Psoas muscle (tissue), 8 donors: Measurements from ENCODE around the gene CFAP299. TPM values are rescaled to one million over a fixed set of nuclear protein-coding genes. Genes with fewer than 3 reads are reported as not detected.
A peak's percentile ranks its signal among the peaks of the same experiment; 100 is the strongest.

Experiments used
- ATAC-seq, 4 donors: fragments of 200-7000 bp; cut with Tn5 transposase; one replicate each; pipeline ENCODE4 v1.9.1; 2020; ENCODE audit warnings: moderate library complexity in 3 of 4, mild to moderate bottlenecking in 2 of 4
- DNase-seq, 2 donors: peaks; one replicate each; pipeline ENCODE4 v3.0.0-alpha.2; 2020
- H3K27ac ChIP-seq: fragments of 200-600 bp; one replicate; pipeline ENCODE4 v1.8.0; 2022
- H3K27me3 ChIP-seq, 3 donors: fragments of 200-600 bp in 1 of 3; one replicate each; pipeline versions ENCODE4 v1.6.1 to v1.8.0; 2013 to 2022; ENCODE audit warnings: low read length in 2 of 3, mild to moderate bottlenecking in 2 of 3, moderate library complexity in 1 of 3; ENCODE audit not compliant: insufficient read depth in 3 of 3
- H3K36me3 ChIP-seq, 2 donors: fragments of 200-600 bp in 1 of 2; one replicate each; pipeline versions ENCODE4 v1.6.1 to v1.8.0; 2013 to 2022; ENCODE audit warnings: low read depth in 1 of 2, mild to moderate bottlenecking in 1 of 2, moderate library complexity in 1 of 2; ENCODE audit not compliant: insufficient read depth in 1 of 2
- H3K4me1 ChIP-seq: fragments of 200-600 bp; one replicate; pipeline ENCODE4 v1.8.0; 2022
- H3K4me3 ChIP-seq: fragments of 200-600 bp; one replicate; pipeline ENCODE4 v1.8.0; 2022; ENCODE audit warnings: mild to moderate bottlenecking
- H3K9me3 ChIP-seq: fragments of 200-600 bp; one replicate; pipeline ENCODE4 v1.8.0; 2022
- CTCF ChIP-seq: fragments of 200-600 bp; IDR thresholded peaks from one replicate; pipeline ENCODE4 v1.8.0; 2022; ENCODE audit warnings: antibody characterized with exemption
- WGBS, 3 donors: extraction: QIAGEN DNeasy Blood & Tissue Kit; methylation state at CpG; one replicate each; pipeline versions ENCODE4 v1.1.6 to v1.1.7; 2013; 5-methylcytosine and 5-hydroxymethylcytosine counted together
- intact Hi-C, 2 donors: fragments of 100-400 bp; cut with DNase I; formaldehyde crosslinking; loops; one replicate each; pipeline versions ENCODE4 v1.11.0 to v1.14.2; 2022
- polyA plus RNA-seq, 3 donors: library from polyadenylated mRNA; stranded (reverse); fragments of 200-250 nt; gene quantifications; one replicate each; pipeline ENCODE4 v1.2.3, GENCODE V29; 2013
- total RNA-seq, 4 donors: library from RNA; stranded (reverse); fragmentation: NEBNext Ultra II Directional in 2 of 4; extraction: Animal tissue kit (Norgen Biotek cat#: 25700) in 2 of 4; gene quantifications; one replicate each; pipeline versions ENCODE4 v1.2.1 to v1.2.4, GENCODE V29; 2021 to 2023
- donor health status: healthy with polysubstance abuse.
- donor health status: DM: no; HTN: no; CAD: no; lungs with moderate emphysema.
- donor health status: Bipolar disorder and iron deficiency.
- donor health status: healthy.
- donor health status: DM: yes; HTN: yes; CAD: no.
- donor health status: DM: no; HTN: no; CAD: no.
- donor health status: DM: no; HTN: no; CAD: no.
- donor health status: DM: yes; HTN: yes; CAD: no.

CFAP299 gene
- total and polyA plus RNA-seq, 7 donors = not detected

DNA sequence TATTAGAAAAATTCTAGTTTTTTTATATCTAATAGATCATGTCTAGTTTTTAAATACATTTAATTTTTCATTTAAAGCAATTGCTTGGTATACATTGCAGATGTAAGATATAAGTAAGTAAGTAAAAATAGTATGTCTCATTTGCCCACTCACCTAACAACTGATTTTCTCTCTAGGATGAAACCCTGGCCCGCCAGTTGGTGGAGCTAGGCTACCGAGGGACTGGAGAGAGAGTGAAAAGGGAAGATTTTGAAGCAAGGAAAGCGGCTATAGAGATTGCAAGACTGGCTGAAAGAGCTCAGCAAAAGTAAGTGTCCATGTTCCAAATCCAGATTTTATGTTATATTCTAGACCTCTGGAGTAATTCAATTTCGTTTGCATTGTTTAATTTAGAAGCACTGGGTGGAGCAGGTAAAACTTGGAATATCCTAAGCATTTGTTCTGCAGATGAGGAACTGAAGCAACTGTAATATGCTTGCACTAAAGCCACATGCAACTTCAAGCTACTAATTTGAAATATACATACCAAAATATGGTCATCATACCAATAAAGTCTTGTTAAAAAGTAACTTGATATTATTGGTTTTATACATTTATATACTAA lies 27.1 kb downstream of the CFAP299 start:
- H3K4me3 ChIP-seq = no peak overlapping the region
- H3K36me3 ChIP-seq = no peaks in the 10 kb centered on the region
- H3K4me1 ChIP-seq = peaks cover 4% of the 10 kb centered on the region
- TF ChIP-seq CTCF = peak; percentile 42
- intact Hi-C loops = loop anchor here (5.0 to 10.0 kb wide), 3 partner anchors 680 to 992 kb away; no protein-coding TSS in a partner anchor
- H3K27me3 ChIP-seq = no peaks in the 10 kb centered on the region
- 18 to 24% (median 20%) methylated on average over 4 of the region's 4 CpGs for WGBS, 3 donors
- DNase-seq (no peak), ATAC-seq (no peak)
- H3K27ac ChIP-seq = no peak overlapping the region
- no peaks in the 10 kb centered on the region for H3K9me3 ChIP-seq

- TF ChIP-seq CTCF = peak; percentile 63
- no peaks in the 10 kb centered on the region for H3K9me3 ChIP-seq
- no peaks in the 10 kb centered on the region for H3K36me3 ChIP-seq
- ATAC-seq (peak; percentile 85 to 95 (median 91)), DNase-seq (peak; percentile 27 to 61)
- H3K27ac ChIP-seq = no peak overlapping the region
- 40 to 66% (median 58%) methylated on average over 1 of the region's 1 CpG for whole genome bisulfite sequencing, 3 donors
- intact Hi-C loops = loop anchor here (2.0 to 10.0 kb wide), 5 partner anchors 623 to 989 kb away; no protein-coding TSS in a partner anchor
- H3K4me1 ChIP-seq = peaks cover 4% of the 10 kb centered on the region
- no peak overlapping the region for H3K4me3 ChIP-seq
- no peaks in the 10 kb centered on the region for H3K27me3 ChIP-seq
Observed at GRCh38 chr4:80365928-80366327, 30.4 kb downstream of the CFAP299 start.

- no peak for TF ChIP-seq CTCF
- Histone ChIP-seq H3K36me3 (no peaks in the 10 kb centered on the region), H3K27me3 (no peaks in the 10 kb centered on the region), H3K27ac (no peak overlapping the region), H3K4me3 (no peak overlapping the region), H3K4me1 (peaks cover 4% of the 10 kb centered on the region), H3K9me3 (no peaks in the 10 kb centered on the region)
- intact Hi-C loops = loop anchor here (2.0 to 10.0 kb wide), 4 partner anchors 623 to 987 kb away; no protein-coding TSS in a partner anchor
- 48 to 67% (median 48%) methylated on average over 2 of the region's 2 CpGs for WGBS, 3 donors
- peak; percentile 40 to 79 (median 66) for ATAC-seq
- no peak for DNase-seq
Observed at GRCh38 chr4:80367737-80368136, 32.2 kb downstream of the CFAP299 start.

GRCh38 chr4:80370635-80371034 lies 35.1 kb downstream of the CFAP299 start:
- H3K4me1 ChIP-seq = peaks cover 4% of the 10 kb centered on the region
- H3K27ac ChIP-seq = no peak overlapping the region
- no peak overlapping the region for H3K4me3 ChIP-seq
- TF ChIP-seq CTCF = no peak
- intact Hi-C loops = no loop called here
- no peaks in the 10 kb centered on the region for H3K36me3 ChIP-seq
- 92 to 94% (median 92%) methylated on average over 3 of the region's 3 CpGs for WGBS, 3 donors
- H3K27me3 ChIP-seq = no peaks in the 10 kb centered on the region
- DNase-seq (no peak), ATAC-seq (no peak)
- no peaks in the 10 kb centered on the region for H3K9me3 ChIP-seq

DNA sequence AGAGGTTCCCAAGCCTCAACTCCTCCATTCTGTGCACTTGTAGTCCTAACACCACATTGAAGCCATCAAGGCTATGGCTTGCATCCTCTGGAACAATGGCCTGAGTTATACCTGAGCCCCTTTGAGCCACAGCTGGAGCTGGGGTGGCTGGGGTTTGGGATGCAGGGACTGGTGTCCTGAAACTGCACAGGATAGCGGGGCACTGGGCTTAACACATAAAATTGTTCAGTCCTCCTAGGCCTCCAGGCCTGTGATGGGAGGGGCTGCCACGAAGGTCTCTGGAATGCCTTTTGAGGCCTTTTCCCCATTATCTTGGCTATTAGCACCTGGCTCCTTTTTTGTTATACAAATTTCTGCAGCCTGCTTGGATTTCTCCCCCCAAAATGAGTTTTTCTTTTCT lies 35.5 kb downstream of the CFAP299 start:
- no peak for DNase-seq
- Histone ChIP-seq H3K9me3 (no peaks in the 10 kb centered on the region), H3K4me1 (peaks cover 4% of the 10 kb centered on the region), H3K36me3 (no peaks in the 10 kb centered on the region), H3K27me3 (no peaks in the 10 kb centered on the region), H3K27ac (no peak overlapping the region), H3K4me3 (no peak overlapping the region)
- intact Hi-C loops = no loop called here
- no peak for TF ChIP-seq CTCF
- WGBS, 3 donors = 82 to 86% (median 84%) methylated on average over 2 of the region's 2 CpGs
- ATAC-seq = no peak
